Transverse colon (tissue), 4 donors: ENCODE measurements around the gene FADS6. TPM values are rescaled to one million over a fixed set of nuclear protein-coding genes. Genes with fewer than 3 reads are reported as not detected.

Experiments used
- DNase-seq: peaks from one replicate; pipeline ENCODE4 v3.0.0-alpha.2; 2019
- H3K27ac ChIP-seq, 4 donors: fragments of 200-600 bp; sonication (generic); 2 replicates each; pipeline ENCODE4 v1.5.1; 2016 to 2018; ENCODE audit warnings: inconsistent platforms in 4 of 4
- H3K27me3 ChIP-seq: fragments of 200-600 bp; sonication (generic); 2 replicates; pipeline ENCODE4 v1.5.1; 2017; ENCODE audit warnings: inconsistent platforms
- H3K36me3 ChIP-seq, 4 donors: fragments of 200-600 bp; sonication (generic); 2 replicates each; pipeline ENCODE4 v1.5.1; 2017 to 2019; ENCODE audit warnings: inconsistent platforms in 4 of 4
- H3K4me1 ChIP-seq, 4 donors: fragments of 200-600 bp; sonication (generic); 2 replicates each; pipeline ENCODE4 v1.5.1; 2017 to 2020; ENCODE audit warnings: inconsistent platforms in 4 of 4
- H3K4me3 ChIP-seq, 4 donors: fragments of 200-600 bp; sonication (generic); 1 replicate in 1 of 4; 2 replicates in 3 of 4; pipeline versions ENCODE4 v1.5.1 to v1.6.1; 2017 to 2019; ENCODE audit warnings: inconsistent platforms in 4 of 4
- H3K9me3 ChIP-seq, 2 donors: fragments of 200-600 bp; sonication (generic); 2 replicates each; pipeline ENCODE4 v1.5.1; 2017 to 2019; ENCODE audit warnings: inconsistent platforms in 2 of 2
- EP300 ChIP-seq: sonication (generic); formaldehyde crosslinking; IDR thresholded peaks from one replicate; pipeline ENCODE4 v1.6.1; 2017; ENCODE audit warnings: antibody characterized with exemption, low read depth
- POLR2A ChIP-seq: fragments of 450-650 bp; IDR thresholded peaks from one replicate; pipeline ENCODE4 v1.6.1; 2016; ENCODE audit warnings: antibody characterized with exemption, mild to moderate bottlenecking, moderate library complexity
- POLR2AphosphoS5 ChIP-seq, 3 donors: sonication (generic); formaldehyde crosslinking; IDR thresholded peaks; one replicate each; pipeline ENCODE4 v1.6.1; 2016; ENCODE audit warnings: antibody characterized with exemption in 3 of 3
- WGBS, 2 donors: methylation state at CpG; one replicate each; pipeline ENCODE4 v1.1.5; 2018; ENCODE audit warnings: low coverage in 1 of 2; 5-methylcytosine and 5-hydroxymethylcytosine counted together
- in situ Hi-C, 4 donors: fragments of 200-750 bp; cut with MboI; loops; one replicate each; pipeline versions ENCODE4 v1.15.0 to v1.15.1; 2017; ENCODE audit warnings: low sequenced_read_pairs in 3 of 4, low pct_ligation_motif_present in 1 of 4, low pct_unique_long_range_greater_than_20kb in 1 of 4
- intact Hi-C: fragments of 100-400 bp; cut with DNase I; formaldehyde crosslinking; loops from one replicate; pipeline ENCODE4 v1.15.1; 2023; ENCODE audit warnings: low total_unique reads
- total RNA-seq, 4 donors: library from RNA; depleted of rRNA; stranded (reverse); fragments of >200 nt; gene quantifications; one replicate each; pipeline ENCODE4 v1.1.0, GENCODE V29; 2016
- TF ChIP-seq, protein P1 (sequence below), 5 experiments: fragments of 200-600 bp in 3 of 5; fragments of 450-650 bp in 2 of 5; sonication (generic) in 3 of 5; IDR thresholded peaks; 1 replicate in 2 of 5; 2 replicates in 3 of 5; pipeline ENCODE4 v1.5.1; 2016 to 2017; ENCODE audit warnings: antibody characterized with exemption in 5 of 5, inconsistent platforms in 3 of 5, mild to moderate bottlenecking in 2 of 5, moderate library complexity in 1 of 5

Gene FADS6
- total RNA-seq, 4 donors from 2014 or later = 0.64 to 25.8 (median 3.7) TPM; not detected in 1

DNA sequence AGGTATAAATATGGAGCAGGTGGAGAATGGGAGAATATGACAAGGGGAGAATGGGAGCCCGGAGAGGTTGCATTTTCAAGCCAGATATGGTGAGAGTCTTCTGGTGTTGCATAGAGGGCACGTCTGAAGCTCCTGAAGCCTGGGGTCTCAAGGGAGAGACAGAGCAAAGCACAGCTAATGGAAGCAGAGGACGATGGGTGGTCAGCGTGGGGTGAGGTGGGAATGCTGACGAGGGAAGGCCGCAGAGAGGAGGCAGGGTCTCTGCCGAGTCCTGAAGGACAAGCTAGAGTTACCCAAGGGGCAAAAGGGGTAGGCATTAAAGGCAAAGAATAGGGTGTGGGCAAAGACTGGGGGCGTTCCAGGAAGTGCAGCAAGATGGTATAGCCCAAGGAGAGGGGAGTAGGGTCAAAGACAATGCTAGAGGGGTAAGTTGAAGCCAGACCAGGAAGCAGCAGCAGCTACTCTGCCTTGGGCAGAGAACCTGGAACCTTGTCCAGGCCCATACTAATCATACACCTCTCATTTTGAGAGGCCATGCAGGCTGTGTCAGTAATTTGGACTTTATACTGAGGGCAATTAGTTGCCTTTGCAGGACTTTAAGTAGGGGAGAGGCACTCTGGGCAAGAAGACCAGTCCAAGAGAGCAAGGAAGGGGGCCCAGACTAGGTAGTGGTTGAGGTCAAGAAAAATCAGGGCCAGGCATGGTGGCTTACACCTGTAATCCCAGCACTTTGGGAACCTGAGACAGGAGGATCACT lies 44.9 kb upstream of the FADS6 start:
- Histone ChIP-seq H3K4me3 (no peak overlapping the region), H3K36me3 (no peaks in the 10 kb centered on the region), H3K27ac (no peak overlapping the region), H3K27me3 (peaks cover 95% of the 10 kb centered on the region), H3K4me1 (peaks cover 0 to 11% (median 9%) of the 10 kb centered on the region in 4 donors), H3K9me3 (no peaks in the 10 kb centered on the region)
- DNase-seq = no peak
- in situ Hi-C loops (no loop called here), intact Hi-C loops (no loop called here)
- 78 to 82% methylated on average over 7 to 8 of the region's 8 CpGs for WGBS, 2 donors
- TF ChIP-seq, protein P1, sequence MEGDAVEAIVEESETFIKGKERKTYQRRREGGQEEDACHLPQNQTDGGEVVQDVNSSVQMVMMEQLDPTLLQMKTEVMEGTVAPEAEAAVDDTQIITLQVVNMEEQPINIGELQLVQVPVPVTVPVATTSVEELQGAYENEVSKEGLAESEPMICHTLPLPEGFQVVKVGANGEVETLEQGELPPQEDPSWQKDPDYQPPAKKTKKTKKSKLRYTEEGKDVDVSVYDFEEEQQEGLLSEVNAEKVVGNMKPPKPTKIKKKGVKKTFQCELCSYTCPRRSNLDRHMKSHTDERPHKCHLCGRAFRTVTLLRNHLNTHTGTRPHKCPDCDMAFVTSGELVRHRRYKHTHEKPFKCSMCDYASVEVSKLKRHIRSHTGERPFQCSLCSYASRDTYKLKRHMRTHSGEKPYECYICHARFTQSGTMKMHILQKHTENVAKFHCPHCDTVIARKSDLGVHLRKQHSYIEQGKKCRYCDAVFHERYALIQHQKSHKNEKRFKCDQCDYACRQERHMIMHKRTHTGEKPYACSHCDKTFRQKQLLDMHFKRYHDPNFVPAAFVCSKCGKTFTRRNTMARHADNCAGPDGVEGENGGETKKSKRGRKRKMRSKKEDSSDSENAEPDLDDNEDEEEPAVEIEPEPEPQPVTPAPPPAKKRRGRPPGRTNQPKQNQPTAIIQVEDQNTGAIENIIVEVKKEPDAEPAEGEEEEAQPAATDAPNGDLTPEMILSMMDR (IDR thresholded peaks at IDR 0.05) = no peak
- TF ChIP-seq POLR2A = no peak
- no peak for TF ChIP-seq EP300
- TF ChIP-seq POLR2AphosphoS5 (IDR thresholded peaks at IDR 0.05) = no peak

DNA sequence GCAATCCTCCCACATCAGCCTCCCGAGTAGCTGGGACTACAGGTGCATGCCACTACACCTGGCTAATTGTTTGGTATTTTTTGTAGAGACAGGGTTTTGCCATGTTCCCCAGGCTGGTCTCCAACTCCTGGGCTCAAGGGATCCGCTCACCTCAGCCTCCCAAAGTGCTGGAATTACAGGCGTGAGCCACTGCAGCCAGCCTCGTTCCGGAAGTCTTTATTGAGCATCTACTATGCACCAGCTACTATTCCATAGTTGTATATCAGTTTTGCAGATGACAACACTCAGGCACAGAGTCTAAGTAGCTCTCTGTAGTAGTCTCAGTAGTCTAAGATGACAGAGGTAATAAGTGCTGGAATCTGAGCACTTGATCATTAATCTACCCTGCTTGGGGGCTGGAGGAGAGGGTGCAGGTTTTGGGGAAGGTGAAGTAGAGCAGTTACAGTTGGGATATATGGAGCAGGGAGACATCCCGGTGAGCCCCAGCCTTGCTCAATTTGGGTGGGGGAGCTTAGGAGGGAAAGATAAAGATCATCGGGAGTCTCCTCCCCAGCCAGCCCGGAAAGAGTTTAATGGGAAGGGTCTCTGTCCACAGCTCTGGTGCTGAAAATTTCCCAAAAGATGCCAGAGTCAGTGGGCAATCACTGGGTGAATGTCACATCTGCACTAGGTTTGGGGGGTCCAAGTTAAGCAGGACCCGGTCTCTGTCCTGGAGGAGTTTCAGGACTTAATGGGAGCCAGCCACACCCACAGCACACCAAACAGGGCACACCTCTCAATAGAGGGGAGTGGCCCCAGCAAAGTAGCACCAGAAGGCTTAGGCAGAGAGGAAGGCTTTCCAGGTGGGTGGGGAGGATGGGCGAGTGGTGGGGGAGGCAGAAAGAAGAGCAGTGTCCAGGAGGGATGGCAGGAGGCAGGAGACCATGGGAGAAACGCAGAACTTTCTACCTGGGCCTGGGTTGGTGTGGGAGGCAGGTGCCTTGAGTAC lies 43.9 kb upstream of the FADS6 start:
- no peak for TF ChIP-seq POLR2A
- TF ChIP-seq, protein P1 (IDR thresholded peaks at IDR 0.05) = no peak
- TF ChIP-seq EP300 = no peak
- no peak for TF ChIP-seq POLR2AphosphoS5 (IDR thresholded peaks at IDR 0.05)
- 36 to 50% methylated on average over 2 to 11 of the region's 11 CpGs for WGBS, 2 donors
- H3K36me3 ChIP-seq = no peaks in the 10 kb centered on the region
- H3K4me3 ChIP-seq = no peak overlapping the region
- H3K4me1 ChIP-seq = peaks cover 0 to 11% (median 9%) of the 10 kb centered on the region in 4 donors
- DNase-seq = no peak
- in situ Hi-C loops (no loop called here), intact Hi-C loops (no loop called here)
- H3K27ac ChIP-seq = no peak overlapping the region
- peaks cover 95% of the 10 kb centered on the region for H3K27me3 ChIP-seq
- H3K9me3 ChIP-seq = no peaks in the 10 kb centered on the region

DNA sequence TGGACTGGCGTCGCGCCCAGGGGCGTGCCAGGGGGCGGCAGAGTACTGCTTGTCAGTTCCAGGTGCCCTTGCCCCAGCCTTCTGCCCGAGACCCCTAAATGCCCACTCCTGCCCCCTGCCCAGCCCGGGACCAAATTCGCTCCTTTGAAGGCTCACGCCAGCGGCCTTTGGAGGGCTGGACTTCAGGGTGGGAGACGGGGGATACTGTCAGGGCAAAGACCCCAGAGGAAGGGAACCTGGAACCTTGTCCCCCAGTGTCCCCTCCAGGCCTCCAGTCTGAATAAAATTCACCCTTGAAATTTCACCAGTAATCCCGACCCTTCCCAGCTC lies 43.0 kb upstream of the FADS6 start:
- intact Hi-C loops (no loop called here), in situ Hi-C loops (no loop called here)
- Histone ChIP-seq H3K27ac (no peak overlapping the region), H3K9me3 (no peaks in the 10 kb centered on the region), H3K36me3 (no peaks in the 10 kb centered on the region), H3K4me3 (no peak overlapping the region), H3K27me3 (peaks cover 96% of the 10 kb centered on the region), H3K4me1 (peaks cover 0 to 11% (median 9%) of the 10 kb centered on the region in 4 donors)
- TF ChIP-seq POLR2A = no peak
- no peak for TF ChIP-seq EP300
- TF ChIP-seq, protein P1 (IDR thresholded peaks at IDR 0.05) = no peak
- TF ChIP-seq POLR2AphosphoS5 (IDR thresholded peaks at IDR 0.05) = no peak
- WGBS, 2 donors = 30 to 33% methylated on average over 1 to 10 of the region's 12 CpGs
- DNase-seq = no peak
